GM18951 (cell line): ENCODE results near the gene ADK.
"Not testable (repeated sequence)": the region's sequence is repeated elsewhere in the genome, so short reads cannot be mapped to it uniquely, and the experiment has no call there.

ENCODE experiments used
- POLR2A ChIP-seq: IDR thresholded peaks from 4 replicates; pipeline ENCODE4 v1.6.1; 2011; ENCODE audit warnings: mild to moderate bottlenecking; ENCODE audit not compliant: insufficient read length, insufficient read depth; ENCODE audit errors: extremely low read depth
- in situ Hi-C: fragments of 300-500 bp; cut with MboI; formaldehyde crosslinking; loops from one replicate; pipeline ENCODE4 v1.12.0; 2022; ENCODE audit warnings: low sequenced_read_pairs, mixed read lengths, inconsistent platforms; ENCODE audit not compliant: unreplicated experiment

The ADK gene

GRCh38 chr10:74292871-74293427, 141.9 kb downstream of the ADK start:
- in situ Hi-C loops, result no loop called here
- TF ChIP-seq POLR2A, result no peak

- no peak for TF ChIP-seq POLR2A
- in situ Hi-C loops, result no loop called here
Observed at GRCh38 chr10:74293686-74294371, 142.8 kb downstream of the ADK start.

- in situ Hi-C loops, result no loop called here
Observed at GRCh38 chr10:74297389-74298080, 146.5 kb downstream of the ADK start.

GRCh38 chr10:74300074-74300621, 149.1 kb downstream of the ADK start:
- in situ Hi-C loops, result not testable (repeated sequence)

More at GRCh38 chr10:74297389-74298080, 146.5 kb downstream of the ADK start:
- TF ChIP-seq POLR2A, result no peak

GRCh38 chr10:74300666-74301065, 149.6 kb downstream of the ADK start:
- in situ Hi-C loops, result no loop called here
- no peak for TF ChIP-seq POLR2A

GRCh38 chr10:74305730-74306129, 154.7 kb downstream of the ADK start:
- no peak for TF ChIP-seq POLR2A
- in situ Hi-C loops, result no loop called here

GRCh38 chr10:74306227-74306982, 155.4 kb downstream of the ADK start:
- in situ Hi-C loops, result no loop called here

GRCh38 chr10:74307061-74307651, 156.1 kb downstream of the ADK start:
- TF ChIP-seq POLR2A, result no peak
- in situ Hi-C loops, result no loop called here

More at GRCh38 chr10:74306227-74306982, 155.4 kb downstream of the ADK start:
- TF ChIP-seq POLR2A, result no peak

- no peak for TF ChIP-seq POLR2A
- in situ Hi-C loops, result no loop called here
Observed at GRCh38 chr10:74310652-74311257, 159.7 kb downstream of the ADK start.

- TF ChIP-seq POLR2A, result no peak
- in situ Hi-C loops, result no loop called here
Observed at GRCh38 chr10:74314166-74314565, 163.1 kb downstream of the ADK start.

- TF ChIP-seq POLR2A, result no peak
- in situ Hi-C loops, result no loop called here
Observed at GRCh38 chr10:74320026-74320425, 169.0 kb downstream of the ADK start.

GRCh38 chr10:74320717-74321116, 169.7 kb downstream of the ADK start:
- in situ Hi-C loops, result no loop called here
- TF ChIP-seq POLR2A, result no peak

GRCh38 chr10:74322141-74322540, 171.1 kb downstream of the ADK start:
- no peak for TF ChIP-seq POLR2A
- in situ Hi-C loops, result no loop called here

GRCh38 chr10:74322565-74322964, 171.5 kb downstream of the ADK start:
- no peak for TF ChIP-seq POLR2A
- in situ Hi-C loops, result no loop called here
